ENCODE data around the gene SENP5.

SENP5 gene

GRCh38 chr3:196886144-196886543 lies 18.4 kb downstream of the SENP5 start:
- DNase-seq, result no peak

- DNase-seq, result no peak
Observed at GRCh38 chr3:196889844-196890708, 22.4 kb downstream of the SENP5 start.

DNA sequence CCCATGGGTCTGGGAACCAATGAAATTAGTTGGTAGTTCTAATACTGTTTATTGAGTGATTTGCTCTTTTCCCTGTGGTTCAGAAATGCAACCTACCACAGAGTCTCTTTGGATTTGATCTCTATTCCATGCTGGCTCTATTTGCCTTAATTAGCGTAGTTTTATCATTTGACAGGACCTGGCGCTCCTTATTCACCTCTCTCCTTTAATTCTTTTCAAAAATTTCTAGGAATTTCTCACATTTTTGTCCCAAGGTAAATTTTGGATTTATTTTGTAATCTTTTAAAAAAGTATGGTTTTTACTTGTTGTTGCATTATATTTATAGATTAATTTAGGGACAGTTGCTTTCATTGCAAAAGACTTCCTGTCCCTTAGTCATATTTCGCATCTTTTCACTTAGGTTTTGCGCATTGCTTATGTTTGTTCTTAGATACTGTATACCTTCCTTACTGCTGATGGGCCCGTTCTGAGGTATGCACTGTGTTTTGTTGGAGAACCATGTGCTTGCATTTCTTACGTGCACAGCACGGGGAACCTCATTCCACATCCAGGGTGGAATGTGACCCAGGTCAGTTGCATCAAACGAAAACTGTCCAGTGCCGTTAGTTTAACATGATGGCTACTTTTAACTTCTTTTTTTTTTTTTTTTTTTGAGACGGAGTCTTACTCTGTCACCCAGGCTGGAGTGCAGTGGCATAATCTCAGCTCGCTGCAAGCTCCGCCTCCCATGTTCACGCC lies 27.0 kb downstream of the SENP5 start:
- DNase-seq, result no peak

GRCh38 chr3:196896229-196896628 lies 28.5 kb downstream of the SENP5 start:
- no peak for DNase-seq

- DNase-seq, result no peak
Observed at GRCh38 chr3:196901768-196902167, 34.0 kb downstream of the SENP5 start.

DNA sequence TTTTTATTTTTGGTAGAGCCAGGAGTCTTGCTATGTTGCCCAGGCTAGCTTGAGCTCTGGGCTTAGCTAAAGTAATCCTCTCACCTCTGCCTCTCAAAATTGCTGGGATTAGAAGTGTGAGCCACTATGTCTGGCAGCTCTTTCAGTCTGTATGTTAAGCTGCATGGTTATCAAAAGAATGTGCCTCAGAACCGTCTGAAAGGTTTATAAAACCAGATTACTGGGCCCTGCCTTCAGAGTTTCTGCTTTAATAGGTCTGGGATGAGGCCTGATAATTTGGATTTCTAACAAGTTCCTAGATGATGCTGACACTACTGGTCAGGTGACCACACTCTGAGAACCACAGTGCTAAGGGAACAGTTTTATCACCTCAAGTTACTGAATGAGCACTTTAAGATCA lies 34.6 kb downstream of the SENP5 start:
- no peak for DNase-seq

DNA sequence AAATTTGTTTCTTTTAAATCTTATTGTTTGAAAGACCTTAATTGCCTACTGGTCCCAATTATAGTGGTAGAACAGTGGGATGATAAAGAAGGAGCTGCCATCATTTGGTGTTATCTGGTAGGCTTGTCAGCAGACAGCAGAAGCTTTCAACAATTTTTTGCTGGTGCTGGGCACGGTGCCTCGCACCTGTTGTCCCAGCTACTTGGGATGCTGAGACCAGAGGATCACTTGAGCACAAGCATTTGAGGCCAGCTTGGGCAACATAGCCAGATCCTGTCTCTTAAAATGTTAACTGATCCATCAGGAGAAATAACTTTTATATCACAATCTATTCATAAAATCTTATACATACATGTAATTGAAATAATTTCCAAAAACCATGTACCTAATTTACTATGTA lies 36.0 kb downstream of the SENP5 start:
- DNase-seq, result no peak

DNA sequence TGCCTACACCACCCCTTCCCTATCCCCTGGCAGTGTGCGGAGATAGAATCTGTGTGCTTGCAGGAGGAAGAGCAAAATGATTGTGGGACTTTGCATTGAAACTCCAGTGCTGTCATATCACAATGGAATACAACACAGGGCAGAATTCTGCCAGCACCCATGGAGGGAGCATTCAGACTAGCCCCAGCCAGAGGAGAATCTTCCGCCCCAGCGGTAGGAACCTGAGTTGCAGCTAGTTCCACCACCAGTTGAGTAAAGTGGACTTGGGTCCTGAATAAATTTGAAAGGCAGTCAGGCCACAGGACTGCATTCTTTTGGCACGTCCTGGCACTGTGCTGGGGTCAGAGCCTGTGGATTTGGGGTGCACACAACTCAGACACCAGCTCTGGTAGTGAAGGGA lies 47.1 kb downstream of the SENP5 start:
- DNase-seq, result no peak

GRCh38 chr3:196915375-196915774 lies 47.7 kb downstream of the SENP5 start:
- no peak for DNase-seq

- no peak for DNase-seq
Observed at GRCh38 chr3:196916221-196916620, 48.5 kb downstream of the SENP5 start.

DNA sequence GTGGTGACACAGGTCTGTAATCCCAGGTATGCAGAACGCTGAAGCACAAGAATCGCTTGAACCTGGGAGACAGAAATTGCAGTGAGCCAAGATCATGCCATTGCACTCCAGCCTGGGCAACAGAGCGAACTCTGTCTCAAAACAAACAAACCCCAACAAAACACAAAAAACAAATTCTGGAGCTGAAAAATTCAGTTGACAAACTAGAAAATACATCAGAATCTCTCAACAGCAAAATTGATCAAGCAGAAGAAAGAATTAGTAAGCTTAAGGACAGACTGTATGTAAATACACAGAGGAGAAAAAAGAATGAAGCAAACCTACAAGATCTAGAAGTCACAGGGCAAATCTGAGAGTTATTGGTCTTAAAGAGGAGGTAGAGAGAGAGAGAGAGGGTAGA lies 49.3 kb downstream of the SENP5 start:
- DNase-seq, result no peak

GRCh38 chr3:196918968-196919367 lies 51.2 kb downstream of the SENP5 start:
- DNase-seq, result no peak

GRCh38 chr3:196920733-196921132 lies 53.0 kb downstream of the SENP5 start:
- no peak for DNase-seq

DNA sequence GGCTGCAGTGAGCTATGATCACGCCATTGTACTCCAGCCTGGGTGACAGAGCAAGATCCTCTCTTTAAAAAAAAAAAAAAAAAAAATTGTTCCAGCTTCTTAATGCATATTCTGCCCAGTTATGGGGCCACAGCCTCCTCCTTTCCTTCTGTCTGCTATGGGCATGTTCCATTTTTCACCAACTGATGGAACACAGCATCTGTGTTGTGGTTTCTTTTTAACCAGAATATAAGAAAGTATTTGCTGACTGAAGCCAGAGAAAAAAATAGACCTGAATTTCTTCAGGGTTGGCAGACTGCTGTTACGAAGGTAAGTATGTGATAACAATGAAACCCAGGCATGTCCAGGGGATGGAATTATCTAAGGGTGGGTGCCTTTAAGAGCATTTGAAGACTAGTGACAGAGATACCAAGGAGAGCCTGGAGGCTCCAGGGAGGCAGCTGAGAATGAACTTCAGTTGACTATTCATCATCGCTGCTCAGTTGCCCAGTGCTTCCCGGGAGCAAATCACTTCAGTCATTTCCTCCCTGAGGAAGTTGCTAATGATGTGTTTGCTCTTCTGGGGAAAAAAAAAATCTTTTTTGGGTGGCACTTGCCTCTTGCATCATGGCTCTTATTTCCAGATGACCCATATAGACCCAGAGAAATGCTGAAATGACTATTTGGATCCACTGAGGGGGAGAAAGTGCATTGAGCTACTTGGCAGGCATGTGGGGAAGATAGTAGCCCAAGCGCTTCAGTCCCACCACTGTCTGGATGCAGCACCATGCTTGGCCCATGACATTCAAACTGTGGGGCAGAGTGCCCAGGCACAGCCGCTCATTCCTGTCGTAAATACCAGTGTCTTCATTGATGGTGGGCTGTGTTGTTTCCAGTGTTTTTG lies 60.1 kb downstream of the SENP5 start:
- no peak for DNase-seq

DNA sequence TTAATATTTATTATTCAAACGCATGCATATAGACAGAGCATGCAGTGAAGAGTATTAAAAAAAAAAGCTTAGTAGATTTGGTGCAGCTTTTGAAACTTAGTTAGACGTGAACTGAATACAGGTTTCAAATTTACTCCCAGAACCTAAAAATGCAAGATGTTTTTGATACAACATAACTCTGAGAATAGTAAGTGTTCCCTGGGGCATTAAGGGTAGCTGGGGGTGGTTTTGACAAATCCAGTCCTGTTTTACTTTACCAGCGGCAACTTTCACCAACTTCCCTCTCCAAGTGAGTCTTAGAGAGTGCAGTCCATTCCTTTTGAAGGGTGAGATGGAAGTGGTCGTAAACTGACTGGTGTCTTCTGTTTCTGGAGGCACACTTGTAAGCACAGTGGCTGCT lies 63.4 kb downstream of the SENP5 start:
- no peak for DNase-seq

GRCh38 chr3:196931828-196932587 lies 64.3 kb downstream of the SENP5 start:
- no peak for DNase-seq

DNA sequence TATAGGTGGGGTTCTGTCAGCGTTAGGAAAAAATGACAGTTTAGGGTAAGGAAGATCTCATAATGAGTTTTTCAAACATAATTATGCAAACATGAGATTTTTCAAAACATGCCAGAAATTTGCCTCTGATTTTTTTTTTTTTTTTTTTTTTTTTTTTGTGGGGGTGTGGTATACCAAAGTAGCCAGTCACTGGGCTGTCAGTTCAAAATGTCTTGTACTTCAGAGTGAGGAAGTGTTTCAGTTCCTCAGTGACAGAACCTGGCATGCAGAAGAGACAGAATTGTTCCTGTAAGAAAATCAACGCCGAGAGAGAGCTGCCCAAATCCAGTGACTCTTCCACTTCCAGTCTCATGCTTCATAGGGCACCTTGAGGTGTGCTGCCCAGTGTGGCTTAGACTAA lies 64.9 kb downstream of the SENP5 start:
- no peak for DNase-seq

- no peak for DNase-seq
Observed at GRCh38 chr3:196936288-196936687, 68.6 kb downstream of the SENP5 start.

- no peak for DNase-seq
Observed at GRCh38 chr3:196938124-196938523, 70.4 kb downstream of the SENP5 start.

DNA sequence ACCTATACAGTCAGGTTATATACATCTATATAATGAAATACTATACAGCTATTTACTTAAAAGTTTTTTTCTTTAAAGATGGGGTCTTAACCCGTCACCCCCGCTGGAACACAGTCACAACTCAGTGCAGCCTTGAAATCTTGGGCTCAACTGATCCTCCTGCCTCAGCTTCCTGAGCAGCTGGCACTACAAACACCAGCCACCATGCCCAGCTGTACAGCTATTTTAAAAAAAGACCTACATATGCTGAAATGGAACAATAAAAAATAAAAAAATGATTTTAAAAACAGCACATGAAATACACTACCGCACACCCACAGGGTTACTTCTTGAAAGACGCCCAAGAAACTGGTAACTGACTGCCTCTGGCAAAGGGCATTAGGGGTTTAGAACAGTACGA lies 70.9 kb downstream of the SENP5 start:
- DNase-seq, result no peak

DNA sequence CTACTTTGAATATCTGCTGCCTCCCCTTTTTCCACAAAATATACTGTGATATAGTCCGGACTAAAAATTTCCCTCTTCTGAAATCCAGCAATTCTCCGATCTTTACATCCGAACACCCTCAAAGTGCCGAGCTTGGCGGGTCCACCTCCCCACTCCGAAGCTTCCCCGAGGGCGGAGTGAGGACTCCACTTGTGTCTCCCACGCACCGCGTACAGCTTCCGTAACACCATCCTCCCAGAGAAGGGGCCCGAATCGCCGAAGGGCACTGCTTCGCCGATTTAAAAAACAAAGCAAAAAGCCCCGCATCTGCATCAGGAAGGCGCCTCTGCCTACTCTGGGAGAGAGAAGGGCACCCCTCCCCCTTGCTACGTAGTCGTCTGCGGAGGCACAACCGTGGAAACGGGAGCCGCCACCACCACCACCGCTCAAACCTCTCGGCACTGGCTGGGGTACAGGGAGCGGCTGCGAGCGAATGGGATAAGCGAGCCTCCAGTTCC lies 74.1 kb downstream of the SENP5 start:
- peak; percentile 56 for DNase-seq

DNA sequence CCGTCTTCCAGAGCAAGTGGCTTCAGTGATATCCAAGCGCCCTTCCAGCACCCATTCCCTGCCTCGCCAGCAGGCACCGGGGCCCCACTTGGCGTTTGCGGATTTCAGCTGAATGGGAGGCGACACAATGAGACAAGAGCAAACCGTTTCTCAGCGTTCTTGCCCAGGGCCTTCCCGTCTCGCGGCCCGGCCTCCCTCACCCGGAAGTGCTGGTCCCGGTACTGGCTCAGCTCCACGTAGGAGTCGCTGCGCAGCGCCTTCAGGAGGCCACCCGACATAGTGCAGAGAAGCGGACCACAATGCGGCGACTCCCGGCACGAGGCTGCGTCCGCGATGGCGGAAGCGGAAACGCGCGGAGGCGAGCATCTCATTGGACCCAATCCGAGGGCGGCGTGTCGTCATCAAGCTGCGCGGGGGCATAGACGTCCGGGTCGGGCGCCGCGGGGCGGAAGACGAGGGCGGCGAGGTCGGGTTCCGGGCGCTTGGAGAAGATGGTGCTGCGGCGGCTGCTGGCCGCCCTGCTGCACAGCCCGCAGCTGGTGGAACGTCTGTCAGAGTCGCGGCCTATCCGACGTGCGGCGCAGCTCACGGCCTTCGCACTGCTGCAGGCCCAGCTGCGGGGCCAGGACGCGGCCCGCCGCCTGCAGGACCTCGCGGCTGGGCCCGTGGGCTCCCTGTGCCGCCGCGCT lies 74.7 kb downstream of the SENP5 start, which contains the start of gene NCBP2:
NCBP2 (minus strand) TSS at position 303 of the 689 bp plus-strand sequence; CDS start at position 278, 25 bp downstream.
- DNase-seq, result peak; percentile 100

Measured in NCI-H1105 (cell line).